Stimulated activated CD4-positive, alpha-beta T cell treated with anti-CD3 and anti-CD28 coated beads, TNF-alpha, amount 100 ng/mL, for 24 hours (primary cell): ENCODE data around the gene PEX19.
"Not testable (repeated sequence)": the region's sequence is repeated elsewhere in the genome, so short reads cannot be mapped to it uniquely, and the experiment has no call there.

Experiments used
- DNase-seq, 3 experiments: peaks; one replicate each; pipeline ENCODE4 v3.0.0-alpha.2; 2020; ENCODE audit warnings: low read depth in 3 of 3

PEX19 gene

GRCh38 chr1:160284782-160285344 is at the start of gene PEX19:
Gene PEX19 (minus strand): TSS chr1:160285133. CDS start chr1:160285124, 9 bp downstream.
- DNase-seq, result peak; percentile 84 to 95 (median 89)

- no peak for DNase-seq
Measured at GRCh38 chr1:160332516-160332915, 47.6 kb upstream of the PEX19 start.

- no peak for DNase-seq
Measured at GRCh38 chr1:160330119-160330518, 45.2 kb upstream of the PEX19 start.

- no peak for DNase-seq
Measured at GRCh38 chr1:160328184-160328583, 43.3 kb upstream of the PEX19 start.

- DNase-seq, result no peak
Measured at GRCh38 chr1:160326418-160326817, 41.5 kb upstream of the PEX19 start.

- no peak for DNase-seq
Measured at GRCh38 chr1:160325252-160325651, 40.3 kb upstream of the PEX19 start.

GRCh38 chr1:160322831-160323230 is 37.9 kb upstream of the PEX19 start:
- DNase-seq, result no peak

- no peak for DNase-seq
Measured at GRCh38 chr1:160315359-160315758, 30.4 kb upstream of the PEX19 start.

GRCh38 chr1:160309571-160309970 is 24.6 kb upstream of the PEX19 start:
- DNase-seq, result no peak

GRCh38 chr1:160309185-160309557 is 24.2 kb upstream of the PEX19 start:
- no peak for DNase-seq

GRCh38 chr1:160308451-160309184 is 23.7 kb upstream of the PEX19 start:
- no peak for DNase-seq

GRCh38 chr1:160307118-160307791 is 22.3 kb upstream of the PEX19 start:
- no peak for DNase-seq

GRCh38 chr1:160300173-160300572 is 15.2 kb upstream of the PEX19 start:
- no peak for DNase-seq

GRCh38 chr1:160296036-160296435 is 11.1 kb upstream of the PEX19 start:
- DNase-seq, result no peak

GRCh38 chr1:160293020-160293968 is 8.4 kb upstream of the PEX19 start:
- DNase-seq, result no peak

GRCh38 chr1:160291248-160292220 is 6.6 kb upstream of the PEX19 start:
- peak; percentile 29 to 60 (median 48) for DNase-seq

- DNase-seq, result not testable (repeated sequence)
Measured at GRCh38 chr1:160287769-160288168, 2.8 kb upstream of the PEX19 start.

- DNase-seq, result no peak
Measured at GRCh38 chr1:160285506-160285905, 573 bp upstream of the PEX19 start.

- no peak for DNase-seq
Measured at GRCh38 chr1:160284220-160284781, 632 bp downstream of the PEX19 start.

GRCh38 chr1:160282807-160283206 is 2.1 kb downstream of the PEX19 start:
- no peak for DNase-seq
